Inferior parietal cortex (tissue), 1 donor: Measurements from ENCODE around the gene CCN2.

ENCODE experiments used
- DNase-seq: peaks from one replicate; pipeline ENCODE4 v3.0.0-alpha.2; 2016; ENCODE audit errors: extremely low spot score

The CCN2 gene

GRCh38 chr6:131950767-131951575 lies at the start of gene CCN2:
TSS of gene CCN2 (minus strand) at chr6:131951372. CDS start at chr6:131951172, 200 bp downstream.
- DNase-seq: no peak

DNA sequence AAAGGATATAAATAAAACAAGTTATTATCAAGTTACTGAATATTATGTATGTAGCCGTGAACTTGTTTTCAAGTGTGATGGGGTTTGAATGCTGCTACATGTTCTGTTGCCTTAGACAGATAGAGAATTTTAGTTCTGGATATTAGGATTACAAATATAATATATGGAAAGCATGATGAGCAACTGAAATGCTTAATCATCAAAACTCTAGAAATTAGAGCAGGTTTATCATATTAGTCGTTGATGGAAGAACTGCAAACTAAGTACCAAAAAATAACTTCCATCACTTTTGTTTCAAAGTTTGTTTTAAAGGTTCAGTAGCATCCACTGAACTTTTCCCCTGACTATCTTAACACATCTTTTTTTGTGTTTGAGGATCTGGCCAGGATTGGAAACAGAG lies 49.1 kb upstream of the CCN2 start:
- DNase-seq: no peak

DNA sequence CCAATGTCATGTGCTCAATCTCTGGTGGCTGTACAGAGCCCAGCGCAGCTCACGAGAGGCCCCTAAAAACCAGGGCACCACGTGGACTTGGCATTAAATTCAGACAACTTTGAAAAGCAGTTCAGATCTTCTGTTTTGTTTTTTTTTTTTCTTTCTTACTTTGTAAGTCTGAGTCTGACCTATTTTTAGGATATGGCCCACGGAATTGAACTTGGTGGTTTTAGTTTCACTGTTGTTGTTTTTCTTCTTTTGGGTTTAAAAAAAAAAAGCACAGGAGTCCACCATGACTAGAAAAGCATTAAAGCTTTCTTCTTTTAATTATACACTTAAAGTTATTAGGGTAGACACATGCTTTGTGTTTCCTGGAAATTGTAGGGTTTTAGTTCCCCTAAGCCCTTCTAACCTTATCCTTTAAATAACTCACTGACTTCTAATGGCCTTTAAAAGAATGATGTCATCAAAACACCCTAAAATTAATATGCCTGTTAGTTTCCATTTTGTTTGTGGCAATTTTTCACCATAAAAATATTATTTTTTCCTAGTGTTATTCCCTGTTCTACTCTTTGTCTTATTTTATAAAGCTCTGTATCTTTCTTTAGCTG lies 48.5 kb upstream of the CCN2 start:
- no peak for DNase-seq

DNA sequence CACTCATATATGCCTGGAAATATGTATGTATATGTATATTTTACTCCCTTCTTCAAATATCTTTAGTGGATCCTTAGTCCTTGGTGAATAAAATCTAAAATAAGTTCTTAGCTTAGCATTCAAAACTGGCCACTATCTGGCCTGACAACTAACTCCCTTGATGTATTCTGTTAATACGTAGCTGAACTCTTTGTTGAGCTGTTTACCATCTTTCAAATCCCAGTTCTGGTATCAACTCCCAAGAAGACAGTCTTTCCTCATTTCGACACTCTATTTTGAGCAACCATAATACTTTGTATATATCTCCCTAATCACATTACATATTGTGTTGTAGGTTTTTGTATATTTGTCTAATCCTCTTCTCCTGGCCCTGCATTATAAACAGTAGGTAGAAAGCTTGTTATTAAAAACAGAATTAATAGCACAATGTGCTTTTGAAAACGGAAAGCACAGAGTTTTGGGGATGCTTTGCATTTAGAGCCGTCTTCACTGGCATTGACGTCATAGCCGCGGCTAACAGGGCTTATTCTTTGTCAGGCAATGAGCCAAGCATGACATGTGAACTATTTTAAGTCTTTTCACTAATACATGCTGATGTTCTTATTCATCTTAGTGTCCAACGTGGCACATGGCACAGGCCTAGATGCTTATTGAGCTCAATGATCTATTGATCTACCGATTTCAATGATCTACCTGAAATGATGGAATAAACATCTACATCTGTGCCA lies 47.2 kb upstream of the CCN2 start:
- no peak for DNase-seq

DNA sequence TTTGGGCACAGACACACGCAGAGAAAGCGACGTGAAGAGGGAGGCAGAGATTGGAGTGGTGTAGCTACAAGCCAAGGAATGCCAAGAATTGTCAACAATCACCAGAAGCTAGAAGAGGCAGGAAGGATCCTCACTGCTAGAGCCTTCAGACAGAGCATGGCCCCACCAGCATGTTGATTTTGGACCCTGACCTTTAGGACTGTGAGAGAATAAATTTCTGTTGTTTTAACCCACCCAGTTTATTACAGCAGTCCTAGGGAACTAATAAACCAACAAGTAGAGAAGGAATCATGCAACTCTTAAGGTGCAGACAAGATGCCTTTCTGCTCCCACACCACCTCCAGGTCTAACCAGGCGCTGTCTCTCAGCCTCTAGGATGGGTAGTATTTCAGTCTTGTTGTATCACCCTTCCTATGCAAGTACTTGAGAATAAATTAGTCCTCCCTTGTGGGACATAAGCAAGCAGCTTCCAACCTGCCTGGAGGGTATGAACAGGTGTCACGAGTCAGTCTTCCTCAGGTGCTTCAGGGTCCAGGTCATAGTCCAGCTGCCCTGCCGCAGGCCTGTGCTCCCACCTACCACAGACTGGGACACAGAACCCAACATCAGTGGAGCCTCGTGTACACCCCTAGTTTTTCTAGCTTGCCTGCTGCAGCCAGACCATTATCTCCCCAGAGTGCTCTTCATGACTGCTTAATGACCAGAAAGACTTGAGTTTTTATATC lies 46.4 kb upstream of the CCN2 start:
- no peak for DNase-seq

DNA sequence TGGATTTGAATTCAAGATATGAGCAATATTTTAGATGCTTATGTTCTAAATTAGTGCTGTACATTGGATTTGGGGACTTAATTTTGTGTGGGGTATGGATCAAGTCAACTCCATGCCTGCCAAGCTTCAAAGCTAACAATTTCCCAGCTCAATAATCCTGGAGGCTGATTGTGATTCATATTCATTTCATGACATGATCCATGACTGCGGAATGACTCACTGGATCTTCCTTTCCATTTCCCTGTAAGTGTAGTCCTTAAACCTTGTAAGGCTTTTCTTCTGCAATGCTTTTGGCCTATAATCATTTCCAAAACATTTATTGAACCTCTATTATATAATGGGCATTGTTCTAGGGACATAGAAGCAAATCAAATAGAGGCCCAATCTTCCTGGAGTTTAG lies 44.7 kb upstream of the CCN2 start:
- DNase-seq: no peak

GRCh38 chr6:131992557-131992956 lies 41.4 kb upstream of the CCN2 start:
- DNase-seq: no peak

- DNase-seq: no peak
These were observed 37.9 kb upstream of the CCN2 start for GRCh38 chr6:131989036-131989435.

DNA sequence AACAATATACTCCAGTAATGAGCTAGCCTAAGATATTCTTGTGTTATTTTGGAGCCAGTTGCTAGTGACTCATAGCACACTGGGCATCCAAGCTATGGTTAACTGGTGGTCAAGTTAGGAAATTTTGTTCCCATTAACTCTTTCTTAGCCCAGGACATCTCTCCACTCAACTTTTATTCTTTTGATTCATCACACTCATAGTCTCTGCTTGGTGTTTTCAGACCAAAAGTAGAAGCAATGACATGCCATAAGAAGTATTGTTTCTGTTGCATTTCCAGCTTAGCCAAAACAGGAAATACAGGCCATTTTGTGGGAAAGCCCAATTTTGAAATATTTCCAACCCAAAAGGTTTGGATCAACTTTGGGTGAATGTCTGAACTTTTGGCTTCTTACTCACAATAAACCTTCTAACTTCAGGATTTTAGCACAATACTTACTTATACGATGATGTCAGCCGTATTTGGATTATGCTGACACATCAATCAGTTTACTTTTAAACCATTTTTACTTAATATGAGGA lies 31.6 kb upstream of the CCN2 start:
- no peak for DNase-seq

GRCh38 chr6:131981624-131981978 lies 30.4 kb upstream of the CCN2 start:
- DNase-seq: no peak

- DNase-seq: no peak
These were observed 29.8 kb upstream of the CCN2 start for GRCh38 chr6:131980791-131981623.

GRCh38 chr6:131980338-131980790 lies 29.2 kb upstream of the CCN2 start:
- DNase-seq: no peak

DNA sequence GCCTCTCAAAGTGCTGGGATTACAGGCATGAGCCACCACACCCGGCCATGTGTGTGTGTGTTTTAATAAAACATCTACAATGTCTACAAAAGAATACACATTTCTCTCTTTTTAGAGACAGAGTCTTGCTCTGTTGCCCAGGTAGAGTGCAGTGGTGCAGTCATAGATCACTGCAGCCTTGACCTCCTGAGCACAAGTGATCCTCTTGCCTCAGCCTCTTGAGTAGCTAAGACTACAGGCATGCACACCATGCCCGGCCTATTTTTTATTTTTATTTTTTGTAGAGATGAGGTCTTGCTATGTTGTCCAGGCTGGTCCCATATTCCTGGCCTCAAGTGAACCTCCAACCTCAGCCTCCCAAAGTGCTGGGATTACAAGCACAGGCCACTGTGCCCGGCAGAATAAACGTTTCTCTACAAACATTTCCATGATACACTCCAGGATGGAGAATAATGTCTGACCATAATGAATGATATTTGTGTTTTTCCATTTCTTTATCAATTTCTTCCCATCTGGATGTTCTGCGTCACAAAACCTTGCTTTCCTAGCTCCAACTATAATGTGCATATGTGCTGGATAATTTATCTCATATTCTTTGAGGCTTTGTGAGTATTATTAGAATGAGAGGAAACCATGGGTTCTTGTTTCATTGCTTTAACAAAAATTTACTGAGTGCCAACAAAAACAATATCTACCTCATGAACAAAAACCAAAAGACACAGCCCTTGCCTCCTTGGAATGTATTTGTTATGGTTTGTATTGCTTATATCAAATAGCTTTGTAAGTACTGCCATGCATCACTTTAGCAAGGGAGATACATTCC lies 28.6 kb upstream of the CCN2 start:
- no peak for DNase-seq

GRCh38 chr6:131978522-131978921 lies 27.4 kb upstream of the CCN2 start:
- no peak for DNase-seq

- DNase-seq: no peak
These were observed 25.4 kb upstream of the CCN2 start for GRCh38 chr6:131976545-131977061.

DNA sequence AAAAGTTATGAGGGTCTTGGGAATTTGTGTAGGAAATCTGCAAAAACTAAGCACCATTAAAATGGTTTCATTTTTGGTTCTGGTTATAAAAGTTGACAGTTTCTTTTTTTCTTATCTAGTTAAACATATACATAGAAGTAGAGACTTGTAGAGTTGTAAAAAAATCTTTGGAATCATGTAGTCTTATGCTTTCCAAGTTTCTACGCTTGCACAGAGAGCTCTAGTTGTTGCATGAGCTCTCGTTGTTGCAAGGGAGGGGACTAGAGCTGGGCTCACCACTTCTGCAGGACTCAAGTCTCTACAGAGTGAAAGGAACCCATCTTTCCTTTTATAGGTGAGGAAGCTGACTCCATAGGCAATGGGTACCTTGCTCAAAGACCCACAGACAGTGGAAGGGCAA lies 21.6 kb upstream of the CCN2 start:
- DNase-seq: no peak

- no peak for DNase-seq
These were observed 19.1 kb upstream of the CCN2 start for GRCh38 chr6:131970076-131970859.

DNA sequence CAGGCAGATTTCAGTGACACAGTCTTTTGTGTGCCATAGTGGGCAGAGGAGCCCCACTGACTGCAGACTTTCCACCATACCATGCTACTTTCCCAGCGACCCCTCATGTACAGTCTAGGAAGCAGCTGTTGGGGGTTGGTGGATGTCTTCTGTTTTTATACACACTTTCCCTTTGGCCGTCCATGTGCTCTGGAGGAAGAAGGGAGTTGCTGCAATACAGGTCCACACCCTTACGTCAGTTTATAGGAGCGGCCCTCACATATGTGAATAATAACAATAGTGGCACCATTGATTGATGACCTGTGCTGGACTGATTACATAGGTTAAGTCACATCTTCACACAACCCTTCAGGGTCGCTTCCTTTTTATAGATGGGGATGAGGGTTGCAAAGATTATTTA lies 17.5 kb upstream of the CCN2 start:
- no peak for DNase-seq

DNA sequence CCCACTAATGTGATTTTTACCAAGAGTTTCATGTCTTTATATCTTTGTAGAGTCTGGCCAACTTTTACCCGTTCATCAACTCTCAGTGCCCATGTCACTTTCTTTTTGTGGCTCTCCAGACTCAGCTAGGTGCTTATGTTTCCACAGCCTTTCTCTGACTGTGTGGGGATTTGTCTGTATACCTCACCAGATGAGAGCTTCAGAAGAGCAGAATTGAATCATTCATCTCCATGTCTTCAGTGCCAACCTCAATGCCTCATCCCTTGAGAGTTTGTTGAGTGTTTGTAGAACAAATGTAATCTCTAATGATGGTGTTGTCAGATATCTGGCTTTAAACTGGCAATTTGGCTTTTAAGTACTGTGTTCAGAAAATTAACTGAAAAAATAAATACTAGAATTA lies 16.8 kb upstream of the CCN2 start:
- no peak for DNase-seq
